Stimulated activated CD8-positive, alpha-beta memory T cell treated with anti-CD3 and anti-CD28 coated beads, Interleukin-12 subunit alpha, Interleukin-12 subunit beta, amount 100 ng/mL, for 4 hours (primary cell): Measurements from ENCODE around the gene TCF7L1.
"Not testable (repeated sequence)": the region's sequence is repeated elsewhere in the genome, so short reads cannot be mapped to it uniquely, and the experiment has no call there.

ENCODE experiments used
- DNase-seq: peaks from one replicate; pipeline ENCODE4 v3.0.0-alpha.2; 2020; ENCODE audit warnings: low read depth

The TCF7L1 gene

DNA sequence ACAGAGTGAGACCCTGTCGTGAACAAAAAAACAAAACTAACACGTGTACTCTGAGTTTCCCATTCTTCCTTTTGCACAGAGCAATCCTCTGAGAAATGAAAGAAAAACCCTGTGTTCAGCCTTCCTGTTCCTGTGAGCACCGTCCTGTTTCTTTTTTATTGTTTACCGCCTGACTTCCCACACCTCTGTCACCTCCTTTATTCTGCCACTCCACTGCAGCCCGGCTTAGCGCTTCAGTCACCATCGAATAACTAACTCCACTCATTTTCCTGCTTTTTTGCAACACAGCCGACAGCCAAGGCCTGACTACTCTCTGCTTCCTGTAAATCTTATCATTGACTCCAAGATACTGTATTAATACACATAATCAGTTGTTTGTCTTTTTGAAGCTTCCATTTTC, 153.7 kb downstream of the TCF7L1 start:
- no peak for DNase-seq

DNA sequence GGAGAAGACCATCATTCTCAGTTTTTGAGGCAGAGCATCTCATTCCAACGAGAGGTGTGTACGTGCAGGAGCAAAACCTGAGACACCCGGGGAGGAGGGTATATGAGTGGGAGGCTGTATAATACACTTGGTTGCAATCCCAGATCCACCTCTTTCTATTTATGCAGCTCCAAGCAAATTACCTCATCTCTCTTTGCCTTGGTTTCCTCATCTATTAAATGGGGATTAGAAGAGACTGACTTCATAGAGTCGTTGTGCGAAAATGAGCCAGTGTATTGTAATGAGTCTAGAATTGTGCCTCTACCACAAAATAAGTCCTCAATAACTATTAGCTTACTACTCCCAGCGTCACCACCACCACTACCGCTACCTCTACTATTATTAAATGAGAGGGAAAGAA, 154.5 kb downstream of the TCF7L1 start:
- no peak for DNase-seq

GRCh38 chr2:85288244-85288725, 155.1 kb downstream of the TCF7L1 start:
- no peak for DNase-seq

DNA sequence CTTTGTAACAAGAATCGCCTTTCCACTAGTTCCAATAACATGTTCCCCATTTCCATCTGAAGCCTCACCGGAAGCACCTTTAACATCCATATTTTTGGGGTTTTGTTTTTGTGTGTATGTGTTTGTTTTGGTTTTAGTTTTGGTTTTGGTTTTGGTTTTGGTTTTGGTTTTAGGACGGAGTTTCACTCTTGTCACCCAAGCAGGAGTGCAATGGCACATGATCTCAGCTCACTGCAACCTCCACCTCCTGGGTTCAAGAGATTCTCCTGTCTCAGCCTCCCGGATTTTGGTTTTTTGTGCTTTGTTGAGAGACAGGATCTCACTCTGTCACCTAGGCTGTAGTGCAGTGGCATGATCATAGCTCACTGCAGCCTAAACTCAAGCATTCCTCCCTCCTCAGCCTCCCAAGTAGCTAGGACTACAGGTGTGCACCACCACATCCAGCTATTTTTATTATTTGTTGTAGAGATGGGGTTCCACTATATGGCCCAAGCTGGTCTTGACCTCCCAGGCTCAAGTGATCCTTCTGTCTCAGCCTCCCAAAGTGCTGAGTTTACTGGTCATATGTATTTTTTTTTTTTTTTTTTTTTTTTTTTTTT, 158.3 kb downstream of the TCF7L1 start:
- no peak for DNase-seq

DNA sequence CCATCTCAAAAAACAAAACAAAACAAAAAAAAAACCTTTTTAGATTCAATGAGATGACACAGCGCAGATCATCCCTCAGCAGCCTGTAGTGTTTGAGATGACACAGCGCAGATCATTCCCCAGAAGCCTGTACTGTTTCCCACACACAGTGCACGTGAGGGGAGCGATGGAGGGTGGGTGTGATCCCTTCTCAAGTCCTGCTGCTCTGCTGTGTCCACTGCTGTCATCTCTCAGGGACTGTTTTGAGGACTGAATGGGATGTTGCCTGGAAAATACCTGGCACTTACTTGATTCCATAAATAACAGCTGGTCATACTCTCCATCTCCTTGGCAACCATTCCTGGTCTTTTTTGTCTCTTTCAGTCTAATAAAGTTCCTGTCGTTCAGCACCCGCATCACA, 168.9 kb downstream of the TCF7L1 start:
- DNase-seq = no peak

- no peak for DNase-seq
These were observed 170.8 kb downstream of the TCF7L1 start for GRCh38 chr2:85303780-85304531.

DNA sequence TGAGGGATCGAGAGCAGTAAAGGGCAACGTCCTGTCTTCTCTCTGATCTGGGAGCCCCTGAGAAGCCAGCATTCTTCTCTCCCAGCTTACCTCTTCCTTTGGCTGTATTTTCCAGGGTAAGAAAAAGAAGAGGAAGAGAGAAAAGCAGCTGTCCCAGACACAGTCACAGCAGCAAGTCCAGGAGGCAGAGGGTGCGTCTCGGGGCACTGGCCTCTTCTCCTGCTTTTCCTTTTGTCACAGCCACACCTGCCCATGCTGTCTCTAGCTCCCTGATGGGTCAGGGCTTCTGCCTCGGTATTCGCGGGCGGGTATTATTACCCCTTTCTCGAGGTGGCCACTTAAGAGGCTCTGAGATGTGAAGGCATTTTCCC, 174.3 kb downstream of the TCF7L1 start:
- no peak for DNase-seq

GRCh38 chr2:85308201-85308600, 175.0 kb downstream of the TCF7L1 start:
- no peak for DNase-seq

GRCh38 chr2:85308896-85309555, 175.8 kb downstream of the TCF7L1 start:
- no peak for DNase-seq

GRCh38 chr2:85309699-85310321, 176.6 kb downstream of the TCF7L1 start:
- no peak for DNase-seq

GRCh38 chr2:85310330-85310729, 177.1 kb downstream of the TCF7L1 start:
- DNase-seq = no peak

DNA sequence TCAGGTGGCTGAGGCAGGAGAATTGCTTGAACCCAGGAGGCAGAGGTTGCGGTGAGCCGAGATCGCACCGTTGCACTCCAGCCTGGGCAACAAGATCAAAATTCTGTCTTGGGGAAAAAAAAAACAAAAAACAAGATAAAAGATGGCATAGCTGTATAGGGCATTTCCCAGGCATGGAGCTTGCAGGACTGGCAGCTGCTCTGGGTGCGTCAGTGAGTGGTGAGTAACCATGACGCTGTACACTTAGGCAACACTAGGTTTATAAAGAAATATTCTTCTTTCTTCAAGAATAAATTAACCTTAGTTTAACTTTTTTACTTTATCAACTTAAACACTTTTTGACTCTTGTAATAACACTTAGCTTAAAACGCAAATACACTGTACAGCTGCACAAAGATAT, 179.2 kb downstream of the TCF7L1 start:
- no peak for DNase-seq

DNA sequence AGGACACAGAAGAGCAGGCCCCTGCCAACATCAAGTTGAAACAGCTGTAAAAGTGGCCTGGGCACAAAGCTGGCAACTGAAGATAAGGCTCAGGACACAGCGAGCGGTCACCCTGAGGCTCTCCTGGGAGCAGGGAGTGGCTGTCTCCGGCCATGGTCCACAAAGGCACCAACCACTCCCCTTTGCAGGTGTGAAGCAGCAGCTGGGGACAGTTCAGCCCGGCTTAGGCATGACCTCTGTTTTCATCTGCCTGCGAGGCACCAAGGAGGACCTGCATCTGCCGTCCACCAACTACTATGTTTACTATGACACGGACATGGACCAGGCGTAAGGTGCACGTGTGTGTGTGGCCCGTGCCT, 181.7 kb downstream of the TCF7L1 start:
- DNase-seq = no peak

DNA sequence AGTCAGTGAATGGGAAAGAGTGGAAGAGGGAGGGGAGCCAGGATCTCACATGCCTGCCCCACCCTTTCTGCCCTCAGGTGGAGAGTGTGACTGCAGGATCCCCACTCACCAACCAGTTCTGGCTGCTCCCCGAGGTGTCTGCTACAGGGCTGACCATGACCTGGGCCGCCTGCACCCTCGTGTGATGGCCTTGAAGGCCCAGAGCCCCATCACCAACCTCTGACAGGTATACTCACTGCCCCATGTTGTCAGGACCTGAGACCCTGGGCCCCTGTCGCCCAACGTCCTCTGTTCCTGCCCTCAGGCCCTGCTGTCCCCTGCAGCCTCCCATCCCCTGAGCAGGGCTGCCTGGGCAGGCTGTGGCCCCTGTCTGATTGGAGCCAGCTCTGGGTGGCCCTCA, 182.7 kb downstream of the TCF7L1 start:
- not testable (repeated sequence) for DNase-seq

DNA sequence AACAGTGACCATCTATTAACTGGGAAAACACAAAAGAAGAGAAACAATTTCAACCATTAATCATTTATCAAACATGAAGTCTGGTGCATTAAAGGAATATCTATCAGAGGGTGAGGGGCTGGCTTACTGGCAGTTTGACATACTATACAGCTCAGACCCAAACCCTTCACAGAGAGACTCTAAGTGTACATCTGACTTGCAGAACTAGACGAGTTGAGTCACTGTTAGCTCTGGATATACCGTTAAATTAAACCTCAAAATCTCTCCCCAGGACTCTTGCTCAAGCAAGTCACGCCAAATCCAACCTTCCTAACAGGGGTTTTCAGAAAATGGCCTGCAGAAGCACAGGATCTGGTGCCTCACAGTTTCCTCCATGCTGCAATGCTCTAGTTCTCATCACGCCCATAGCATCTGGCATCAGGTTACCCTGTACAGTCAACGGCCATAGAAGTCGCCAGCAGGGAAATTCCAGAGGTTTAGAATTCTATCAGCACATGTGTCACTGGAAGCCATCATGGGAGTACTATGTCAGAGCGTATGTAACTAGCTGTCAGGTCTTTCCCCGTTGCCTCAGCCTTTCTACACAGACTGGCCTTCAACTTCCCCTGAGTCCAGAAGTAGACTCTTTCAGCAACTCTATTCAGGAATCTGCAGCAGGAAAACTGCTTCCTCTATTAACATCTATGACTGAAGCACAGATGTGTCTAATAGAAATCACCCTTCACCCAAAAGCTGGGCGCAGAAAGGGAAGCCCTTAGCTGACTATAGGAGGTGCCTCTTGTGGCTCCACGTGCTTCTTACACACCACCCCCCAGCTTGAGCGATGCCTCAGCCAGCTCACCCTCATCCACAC, 185.3 kb downstream of the TCF7L1 start:
- DNase-seq = no peak

GRCh38 chr2:85319796-85320195, 186.6 kb downstream of the TCF7L1 start:
- DNase-seq = no peak

DNA sequence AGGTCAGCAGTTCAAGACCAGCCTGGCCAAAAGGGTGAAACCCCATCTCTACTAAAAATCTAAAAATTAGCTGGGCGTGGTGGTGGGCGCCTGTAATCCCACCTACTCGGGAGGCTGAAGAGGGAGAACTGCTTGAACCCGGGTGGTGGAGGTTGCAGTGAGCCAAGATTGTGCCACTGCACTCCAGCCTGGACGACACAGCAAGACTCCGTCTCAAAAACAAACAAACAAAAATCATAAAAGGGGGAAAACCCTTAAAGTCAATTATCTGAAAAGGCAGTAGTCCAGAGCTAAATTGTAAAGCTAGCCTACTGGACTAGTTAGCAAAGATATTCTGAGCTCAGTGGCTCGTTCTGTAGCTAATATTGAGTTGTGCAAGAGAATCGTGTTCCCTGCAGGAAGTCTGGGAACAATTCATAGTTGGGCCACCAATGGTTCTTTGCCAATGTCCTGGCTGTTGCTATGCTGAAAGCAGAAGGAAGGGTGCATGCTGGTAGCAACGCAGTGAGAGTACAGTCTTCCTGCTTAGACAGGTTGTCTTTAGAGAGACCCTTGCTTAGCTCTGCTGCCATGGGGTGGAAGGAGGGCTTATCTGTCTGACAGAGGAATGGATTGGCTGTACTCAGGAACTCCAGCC, 190.3 kb downstream of the TCF7L1 start:
- DNase-seq = no peak

GRCh38 chr2:85323988-85324367, 190.8 kb downstream of the TCF7L1 start:
- not testable (repeated sequence) for DNase-seq

GRCh38 chr2:85324639-85325465, 191.7 kb downstream of the TCF7L1 start:
- DNase-seq = no peak

DNA sequence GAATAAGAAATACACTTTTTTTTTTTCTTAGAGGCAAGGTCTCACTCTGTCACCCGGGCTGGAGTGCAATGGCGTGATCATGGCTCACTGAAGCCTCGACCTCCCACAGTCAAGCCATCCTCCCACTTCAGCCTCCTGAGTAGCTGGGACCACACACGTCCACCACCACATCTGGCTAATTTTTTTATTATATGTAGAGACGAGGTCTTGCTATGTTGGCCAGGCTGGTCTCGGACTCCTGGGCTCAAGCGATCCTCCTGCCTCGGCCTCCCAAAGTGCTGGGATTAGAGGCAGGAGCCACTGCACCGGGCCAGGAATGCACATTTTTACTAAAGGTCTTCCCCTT, 192.2 kb downstream of the TCF7L1 start:
- no peak for DNase-seq
